A549 (cell line): ENCODE measurements around the gene KHDC4. TPM values are rescaled to one million over a fixed set of nuclear protein-coding genes. Genes with fewer than 3 reads are reported as not detected.

Experiments
- ATAC-seq, 2 experiments: fragments of 200-7000 bp in 1 of 2; fragments of >200 bp in 1 of 2; cut with Nextera tagmentation in 1 of 2; cut with Tn5 transposase in 1 of 2; 3 replicates each; pipeline versions ENCODE4 v1.8.0 to v1.9.1; 2018 to 2020; ENCODE audit warnings: mild to moderate bottlenecking in 1 of 2, moderate library complexity in 1 of 2
- CTCF ChIA-PET: fragments of 300-600 bp; sonication (Branson Sonifier 250); formaldehyde crosslinking; extraction: SDS; loops from one replicate; lab custom pipeline; 2021; ENCODE audit warnings: antibody characterized with exemption, inconsistent platforms; lab: Yijun Ruan, JAX
- POLR2A ChIA-PET: fragments of 350-600 bp; formaldehyde crosslinking; extraction: SDS; loops from one replicate; lab custom pipeline; 2021; ENCODE audit warnings: antibody characterized with exemption, inconsistent platforms; lab: Yijun Ruan, JAX
- DNase-seq, 2 experiments: peaks; one replicate each; pipeline versions ENCODE4 v3.0.0 to v3.0.0-alpha.2; 2011 to 2016; ENCODE audit warnings: low read depth in 1 of 2, low spot score in 1 of 2
- FAIRE-seq: peaks from 2 replicates; lab custom pipeline; 2011; peaks lifted over from hg19 to GRCh38; lab: Jason Lieb, UNC
- H3K27ac ChIP-seq, 2 experiments: fragments of >200 bp; sonication (Bioruptor Twin); formaldehyde crosslinking; 3 replicates each; pipeline ENCODE4 v1.5.1; 2016 to 2017
- H3K4me1 ChIP-seq: fragments of >200 bp; sonication (Bioruptor Twin); formaldehyde crosslinking; 3 replicates; pipeline ENCODE4 v1.6.1; 2016
- H3K4me2 ChIP-seq: fragments of >200 bp; sonication (Bioruptor Twin); formaldehyde crosslinking; 3 replicates; pipeline ENCODE4 v1.6.1; 2016
- H3K4me3 ChIP-seq: fragments of >200 bp; sonication (Bioruptor Twin); formaldehyde crosslinking; 3 replicates; pipeline ENCODE4 v1.5.1; 2016
- H3K9me3 ChIP-seq: fragments of >200 bp; sonication (Bioruptor Twin); formaldehyde crosslinking; 3 replicates; pipeline ENCODE4 v1.6.1; 2016
- BHLHE40 ChIP-seq: IDR thresholded peaks from 2 replicates; pipeline ENCODE4 v1.6.1; 2012; ENCODE audit warnings: low read depth, low read length, inconsistent platforms
- CBX8 ChIP-seq: fragments of 200-600 bp; sonication (generic); IDR thresholded peaks from 2 replicates; pipeline ENCODE4 v1.6.1; 2016
- CEBPB ChIP-seq, 2 experiments: fragments of >200 bp in 1 of 2; sonication (Bioruptor Twin) in 1 of 2; formaldehyde crosslinking in 1 of 2; IDR thresholded peaks; 2 replicates each; pipeline ENCODE4 v1.6.1; 2012 to 2016
- CHD4 ChIP-seq: fragments of 200-600 bp; sonication (generic); IDR thresholded peaks from 2 replicates; pipeline ENCODE4 v1.6.1; 2016; ENCODE audit warnings: antibody characterized with exemption, mild to moderate bottlenecking, borderline replicate concordance
- EHF ChIP-seq: fragments of 250-450 bp; sonication (Bioruptor Pico); IDR thresholded peaks from 2 replicates; pipeline ENCODE4 v1.5.0; 2020; ENCODE audit warnings: mild to moderate bottlenecking
- EP300 ChIP-seq, 2 experiments: fragments of >200 bp; sonication (Bioruptor Twin); formaldehyde crosslinking; IDR thresholded peaks; 2 replicates in 1 of 2; 3 replicates in 1 of 2; pipeline ENCODE4 v1.6.1; 2016 to 2017
- FOSB ChIP-seq: fragments of 250-450 bp; sonication (Bioruptor Pico); IDR thresholded peaks from 2 replicates; pipeline ENCODE4 v1.5.0; 2020; ENCODE audit warnings: mild to moderate bottlenecking, moderate library complexity
- FOSL2 ChIP-seq, 2 experiments: fragments of 450-650 bp in 1 of 2; fragments of >200 bp in 1 of 2; sonication (Bioruptor Twin) in 1 of 2; formaldehyde crosslinking; IDR thresholded peaks; 2 replicates each; pipeline versions ENCODE4 v1.5.0 to v1.6.1; 2016 to 2020; ENCODE audit warnings: mild to moderate bottlenecking in 1 of 2, moderate library complexity in 1 of 2
- HDAC2 ChIP-seq: fragments of 200-600 bp; sonication (generic); IDR thresholded peaks from 2 replicates; pipeline ENCODE4 v1.6.1; 2016
- HEYL ChIP-seq: fragments of 250-450 bp; sonication (Bioruptor Pico); IDR thresholded peaks from 2 replicates; pipeline ENCODE4 v1.8.0; 2021; ENCODE audit warnings: mild to moderate bottlenecking, moderate library complexity
- HOXA7 ChIP-seq: fragments of 250-450 bp; sonication (Bioruptor Pico); IDR thresholded peaks from 2 replicates; pipeline ENCODE4 v1.5.0; 2020; ENCODE audit warnings: mild to moderate bottlenecking, moderate library complexity
- JUN ChIP-seq, 2 experiments: fragments of >200 bp; sonication (Bioruptor Twin); formaldehyde crosslinking; IDR thresholded peaks; 2 replicates in 1 of 2; 3 replicates in 1 of 2; pipeline ENCODE4 v1.6.1; 2016 to 2017
- KDM1A ChIP-seq: fragments of 200-600 bp; sonication (generic); IDR thresholded peaks from 2 replicates; pipeline ENCODE4 v1.6.1; 2016; ENCODE audit warnings: low read depth, mild to moderate bottlenecking
- KDM5A ChIP-seq: fragments of 200-600 bp; sonication (generic); IDR thresholded peaks from 2 replicates; pipeline ENCODE4 v1.6.1; 2016; ENCODE audit warnings: antibody characterized with exemption, mild to moderate bottlenecking
- MYC ChIP-seq: IDR thresholded peaks from 2 replicates; pipeline ENCODE4 v1.6.1; 2012; ENCODE audit warnings: mild to moderate bottlenecking, inconsistent platforms, low read length, improper control_type of control experiment, borderline replicate concordance
- NFE2L2 ChIP-seq: fragments of 150-350 bp; conservative IDR thresholded peaks from 2 replicates; pipeline ENCODE4 v1.6.1; 2014; ENCODE audit warnings: low read length
- RAD21 ChIP-seq, 2 experiments: fragments of >200 bp in 1 of 2; sonication (Bioruptor Twin) in 1 of 2; formaldehyde crosslinking in 1 of 2; IDR thresholded peaks in 1 of 2; conservative IDR thresholded peaks in 1 of 2; 2 replicates in 1 of 2; 3 replicates in 1 of 2; pipeline ENCODE4 v1.6.1; 2012 to 2018; ENCODE audit warnings: inconsistent platforms in 1 of 2
- RNF2 ChIP-seq: fragments of 200-600 bp; sonication (generic); IDR thresholded peaks from 2 replicates; pipeline ENCODE4 v1.6.1; 2016; ENCODE audit warnings: low read depth, mild to moderate bottlenecking, antibody characterized with exemption, moderate library complexity, borderline replicate concordance
- SMC3 ChIP-seq: fragments of >200 bp; sonication (Bioruptor Twin); formaldehyde crosslinking; IDR thresholded peaks from 3 replicates; pipeline ENCODE4 v1.6.1; 2018; ENCODE audit warnings: inconsistent platforms
- SREBF2 ChIP-seq: fragments of 450-650 bp; IDR thresholded peaks from 2 replicates; pipeline ENCODE4 v1.6.1; 2014; ENCODE audit warnings: mild to moderate bottlenecking, moderate library complexity
- ZSCAN20 ChIP-seq: fragments of 250-450 bp; sonication (Bioruptor Pico); IDR thresholded peaks from 2 replicates; pipeline ENCODE4 v1.8.0; 2022; ENCODE audit warnings: mild to moderate bottlenecking, moderate library complexity
- WGBS: methylation state at CpG from one replicate; pipeline ENCODE4 v1.1.6; 2017; ENCODE audit errors: missing lambda C conversion rate; 5-methylcytosine and 5-hydroxymethylcytosine counted together
- polyA plus RNA-seq, 4 experiments: library from polyadenylated mRNA; depleted of rRNA in 3 of 4; stranded (reverse); fragments of >200 nt; fragmentation: RNase III in 1 of 4; extraction: RNeasy Plus Mini Kit Qiagen cat#74134 plus additional on column Dnase treatment in 1 of 4; gene quantifications; 2 replicates in 3 of 4; 3 replicates in 1 of 4; pipeline ENCODE4 v1.2.3, GENCODE V29; 2011 to 2017
- TF ChIP-seq, protein P1 (sequence below): fragments of 150-350 bp; IDR thresholded peaks from 2 replicates; pipeline ENCODE4 v1.6.1; 2014; ENCODE audit warnings: low read depth, mild to moderate bottlenecking, low read length
- TF ChIP-seq, protein P2 (sequence below): IDR thresholded peaks from 2 replicates; pipeline ENCODE4 v1.6.1; 2012; ENCODE audit warnings: low read depth, borderline replicate concordance
- TF ChIP-seq, protein P3 (sequence below): fragments of >200 bp; sonication (Bioruptor Twin); formaldehyde crosslinking; IDR thresholded peaks from 3 replicates; pipeline ENCODE4 v1.6.1; 2016
- TF ChIP-seq, protein P4 (sequence below): fragments of 250-450 bp; sonication (Bioruptor Pico); IDR thresholded peaks from 2 replicates; pipeline ENCODE4 v1.5.0; 2021; ENCODE audit warnings: mild to moderate bottlenecking, moderate library complexity, borderline replicate concordance

KHDC4 gene
- polyA plus RNA-seq, 2 of the 4 experiments (the other 2 are of a cell fraction), result 37.7 to 72.3 TPM

DNA sequence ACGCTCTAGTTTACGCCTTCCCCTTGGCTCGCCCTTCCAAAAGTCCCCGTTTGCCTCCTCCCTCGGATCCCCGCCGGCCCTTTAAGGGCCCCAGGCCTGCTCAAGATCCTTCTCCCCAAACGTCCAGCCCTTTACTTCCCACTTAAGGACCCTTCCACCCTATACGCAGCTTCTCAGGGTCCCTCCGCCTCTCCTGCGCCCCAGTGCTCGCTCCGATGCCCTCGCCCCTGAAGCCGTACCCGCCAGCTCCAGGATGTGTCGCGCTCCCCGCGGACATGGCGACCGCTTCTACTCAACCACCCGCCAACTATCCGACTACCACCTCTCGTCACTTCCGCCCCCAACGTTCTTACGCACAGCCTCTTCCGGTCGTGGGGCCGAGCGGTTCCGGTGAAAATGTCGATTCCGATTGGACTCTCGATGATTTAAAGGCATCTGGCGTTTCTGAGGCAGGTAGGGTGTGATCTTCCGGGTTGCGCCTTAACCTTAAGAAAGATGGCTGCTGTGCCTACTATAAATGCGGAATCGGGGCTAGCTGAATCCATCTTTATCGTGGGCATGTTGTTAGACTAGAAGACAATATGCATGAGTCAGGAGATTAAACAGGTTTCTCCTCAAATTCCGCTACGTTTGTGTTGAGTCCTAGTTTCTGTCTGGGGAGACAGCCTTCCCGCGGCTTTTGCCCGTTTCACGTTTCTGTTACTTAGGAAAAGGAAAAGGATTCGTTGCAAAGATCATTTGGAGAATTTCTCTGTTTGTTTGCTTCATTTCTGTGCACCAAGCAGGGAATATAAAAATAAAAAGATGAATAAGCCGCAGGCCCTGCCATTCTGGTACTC lies at the start of gene KHDC4 (continued):
- TF ChIP-seq, protein P1, sequence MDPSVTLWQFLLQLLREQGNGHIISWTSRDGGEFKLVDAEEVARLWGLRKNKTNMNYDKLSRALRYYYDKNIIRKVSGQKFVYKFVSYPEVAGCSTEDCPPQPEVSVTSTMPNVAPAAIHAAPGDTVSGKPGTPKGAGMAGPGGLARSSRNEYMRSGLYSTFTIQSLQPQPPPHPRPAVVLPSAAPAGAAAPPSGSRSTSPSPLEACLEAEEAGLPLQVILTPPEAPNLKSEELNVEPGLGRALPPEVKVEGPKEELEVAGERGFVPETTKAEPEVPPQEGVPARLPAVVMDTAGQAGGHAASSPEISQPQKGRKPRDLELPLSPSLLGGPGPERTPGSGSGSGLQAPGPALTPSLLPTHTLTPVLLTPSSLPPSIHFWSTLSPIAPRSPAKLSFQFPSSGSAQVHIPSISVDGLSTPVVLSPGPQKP, result no peak

DNA sequence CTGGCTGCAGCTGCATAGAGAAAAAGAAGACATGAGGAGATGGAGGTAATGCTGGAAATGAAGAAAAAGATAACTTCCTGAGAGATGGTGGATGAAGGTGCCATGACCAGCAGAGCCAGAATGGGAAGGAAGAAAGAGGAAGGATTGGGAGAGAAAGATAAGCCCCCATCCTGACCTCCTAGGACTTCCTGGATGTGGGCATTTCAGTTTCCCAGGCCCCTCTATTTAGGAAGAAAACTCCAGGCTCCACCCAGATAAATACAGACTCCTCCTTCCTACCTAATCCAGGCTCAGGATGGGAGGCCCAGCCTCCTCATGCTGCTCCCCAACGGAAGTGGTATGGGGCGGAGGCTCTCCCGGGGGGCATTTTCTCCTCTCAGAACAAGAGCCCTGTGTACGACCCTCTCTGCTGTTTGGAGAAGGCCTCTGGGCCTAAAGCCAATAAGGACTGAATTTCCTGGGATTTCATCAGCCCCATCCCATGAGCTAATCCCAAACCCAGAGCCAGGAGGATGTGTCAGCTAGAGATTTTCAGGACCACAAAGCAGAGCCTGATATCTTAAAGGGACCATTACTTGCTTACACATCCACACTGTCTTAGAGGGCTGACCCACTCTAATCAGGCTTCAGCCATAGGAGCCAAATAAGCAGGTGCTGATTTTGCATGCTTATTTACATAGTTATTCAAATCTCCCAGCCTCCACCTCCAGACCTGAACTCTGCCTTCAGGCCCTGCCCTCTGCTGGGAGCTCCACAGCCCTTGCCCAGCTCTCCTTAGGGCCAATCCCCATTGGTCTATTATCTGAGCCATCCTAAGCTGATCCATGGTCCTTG lies 49.2 kb upstream of the KHDC4 start:
- TF ChIP-seq, protein P2, sequence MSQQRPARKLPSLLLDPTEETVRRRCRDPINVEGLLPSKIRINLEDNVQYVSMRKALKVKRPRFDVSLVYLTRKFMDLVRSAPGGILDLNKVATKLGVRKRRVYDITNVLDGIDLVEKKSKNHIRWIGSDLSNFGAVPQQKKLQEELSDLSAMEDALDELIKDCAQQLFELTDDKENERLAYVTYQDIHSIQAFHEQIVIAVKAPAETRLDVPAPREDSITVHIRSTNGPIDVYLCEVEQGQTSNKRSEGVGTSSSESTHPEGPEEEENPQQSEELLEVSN, result no peak
- TF ChIP-seq RNF2, result no peak
- TF ChIP-seq JUN (IDR thresholded peaks at IDR 0.05), result peak; percentile 74 to 82; a peak in 2 of 5 replicates
- TF ChIP-seq HDAC2, result no peak
- TF ChIP-seq, protein P3, sequence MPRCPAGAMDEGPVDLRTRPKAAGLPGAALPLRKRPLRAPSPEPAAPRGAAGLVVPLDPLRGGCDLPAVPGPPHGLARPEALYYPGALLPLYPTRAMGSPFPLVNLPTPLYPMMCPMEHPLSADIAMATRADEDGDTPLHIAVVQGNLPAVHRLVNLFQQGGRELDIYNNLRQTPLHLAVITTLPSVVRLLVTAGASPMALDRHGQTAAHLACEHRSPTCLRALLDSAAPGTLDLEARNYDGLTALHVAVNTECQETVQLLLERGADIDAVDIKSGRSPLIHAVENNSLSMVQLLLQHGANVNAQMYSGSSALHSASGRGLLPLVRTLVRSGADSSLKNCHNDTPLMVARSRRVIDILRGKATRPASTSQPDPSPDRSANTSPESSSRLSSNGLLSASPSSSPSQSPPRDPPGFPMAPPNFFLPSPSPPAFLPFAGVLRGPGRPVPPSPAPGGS, result peak; percentile 56; the same call in 1 of the 3 replicates
- no peak for TF ChIP-seq FOSB
- no peak for TF ChIP-seq MYC
- no peak for TF ChIP-seq KDM5A
- TF ChIP-seq HOXA7, result no peak
- no peak for TF ChIP-seq NFE2L2
- TF ChIP-seq FOSL2 (IDR thresholded peaks at IDR 0.05), result no peak
- no peak for TF ChIP-seq FOSL2 (CRISPR knock-in tag; IDR thresholded peaks at IDR 0.05)
- TF ChIP-seq HEYL, result no peak
- TF ChIP-seq CEBPB (IDR thresholded peaks at IDR 0.05), result peak; percentile 18 to 54; a peak in 2 of 4 replicates
- TF ChIP-seq EHF (CRISPR knock-in tag), result no peak
- peak in 1 of 2 experiments; percentile 20; a peak in 1 of 5 replicates for TF ChIP-seq RAD21 (conservative IDR thresholded peaks at IDR 0.05 in 1 of 2, IDR thresholded peaks at IDR 0.05 in 1 of 2)
- no peak for TF ChIP-seq CBX8
- no peak for TF ChIP-seq CHD4
- no peak for TF ChIP-seq ZSCAN20
- peak in 1 of 2 experiments; percentile 71; a peak in 3 of 5 replicates for TF ChIP-seq EP300 (IDR thresholded peaks at IDR 0.05)
- TF ChIP-seq BHLHE40, result no peak
- no peak for TF ChIP-seq KDM1A
- TF ChIP-seq, protein P4, sequence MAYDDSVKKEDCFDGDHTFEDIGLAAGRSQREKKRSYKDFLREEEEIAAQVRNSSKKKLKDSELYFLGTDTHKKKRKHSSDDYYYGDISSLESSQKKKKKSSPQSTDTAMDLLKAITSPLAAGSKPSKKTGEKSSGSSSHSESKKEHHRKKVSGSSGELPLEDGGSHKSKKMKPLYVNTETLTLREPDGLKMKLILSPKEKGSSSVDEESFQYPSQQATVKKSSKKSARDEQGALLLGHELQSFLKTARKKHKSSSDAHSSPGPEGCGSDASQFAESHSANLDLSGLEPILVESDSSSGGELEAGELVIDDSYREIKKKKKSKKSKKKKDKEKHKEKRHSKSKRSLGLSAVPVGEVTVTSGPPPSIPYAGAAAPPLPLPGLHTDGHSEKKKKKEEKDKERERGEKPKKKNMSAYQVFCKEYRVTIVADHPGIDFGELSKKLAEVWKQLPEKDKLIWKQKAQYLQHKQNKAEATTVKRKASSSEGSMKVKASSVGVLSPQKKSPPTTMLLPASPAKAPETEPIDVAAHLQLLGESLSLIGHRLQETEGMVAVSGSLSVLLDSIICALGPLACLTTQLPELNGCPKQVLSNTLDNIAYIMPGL, result no peak
- no peak for TF ChIP-seq SREBF2
- peak; percentile 20; the same call in 1 of the 3 replicates for TF ChIP-seq SMC3
- TF ChIP-seq, all 56 proteins: peak for 6
- 30% methylated on average over 4 of the region's 4 CpGs for WGBS
- Histone ChIP-seq H3K27ac (peak overlapping the region; percentile 98 to 99), H3K4me3 (peak overlapping the region; percentile 90), H3K4me2 (peak overlapping the region; percentile 93), H3K9me3 (no peaks in the 10 kb centered on the region), H3K4me1 (peaks cover 56% of the 10 kb centered on the region)
- ATAC-seq (peak; percentile 55 to 79), DNase-seq (peak in 1 of 2 experiments; percentile 80), FAIRE-seq (no peak)
- ChIA-PET CTCF (interaction anchor here (0.6 to 24.7 kb wide), 20 partner anchors 8 to 357 kb away, joined by 3 to 423 read pairs (median 4); partner anchors contain the start of genes KHDC4, RXFP4, SSR2 and UBQLN4), POLR2A (interaction anchor here (0.6 to 1.3 kb wide), 9 partner anchors 8 to 83 kb away, joined by 3 to 10 read pairs (median 5); partner anchors contain the start of gene KHDC4)
